GM12872 (cell line): ENCODE measurements around the gene KLB.

Source experiments
- TF ChIP-seq, protein P1 (sequence below): IDR thresholded peaks from 3 replicates; pipeline ENCODE4 v1.5.1; 2011; ENCODE audit warnings: low read depth, mild to moderate bottlenecking, low read length, moderate library complexity; ENCODE audit not compliant: insufficient read depth

Gene KLB

DNA sequence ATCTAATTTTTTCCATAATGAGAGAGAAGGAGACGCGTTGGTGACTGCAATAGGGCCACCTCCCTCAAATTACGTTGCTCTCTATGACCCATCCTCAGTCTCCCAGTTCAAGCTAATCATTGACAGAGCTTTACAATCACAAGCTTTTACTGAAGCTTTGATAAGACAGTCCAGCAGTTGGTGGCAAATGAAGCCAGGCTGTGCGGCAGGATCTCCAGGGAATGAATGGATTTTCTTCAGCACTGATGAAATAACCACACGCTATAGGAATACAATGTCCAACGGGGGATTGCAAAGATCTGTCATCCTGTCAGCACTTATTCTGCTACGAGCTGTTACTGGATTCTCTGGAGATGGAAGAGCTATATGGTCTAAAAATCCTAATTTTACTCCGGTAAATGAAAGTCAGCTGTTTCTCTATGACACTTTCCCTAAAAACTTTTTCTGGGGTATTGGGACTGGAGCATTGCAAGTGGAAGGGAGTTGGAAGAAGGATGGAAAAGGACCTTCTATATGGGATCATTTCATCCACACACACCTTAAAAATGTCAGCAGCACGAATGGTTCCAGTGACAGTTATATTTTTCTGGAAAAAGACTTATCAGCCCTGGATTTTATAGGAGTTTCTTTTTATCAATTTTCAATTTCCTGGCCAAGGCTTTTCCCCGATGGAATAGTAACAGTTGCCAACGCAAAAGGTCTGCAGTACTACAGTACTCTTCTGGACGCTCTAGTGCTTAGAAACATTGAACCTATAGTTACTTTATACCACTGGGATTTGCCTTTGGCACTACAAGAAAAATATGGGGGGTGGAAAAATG lies at the start of gene KLB:
Gene KLB, plus strand, starts transcription at position 168 of the 821 bp plus-strand sequence. Its CDS starts 20 bp downstream, at position 188.
- TF ChIP-seq, protein P1, sequence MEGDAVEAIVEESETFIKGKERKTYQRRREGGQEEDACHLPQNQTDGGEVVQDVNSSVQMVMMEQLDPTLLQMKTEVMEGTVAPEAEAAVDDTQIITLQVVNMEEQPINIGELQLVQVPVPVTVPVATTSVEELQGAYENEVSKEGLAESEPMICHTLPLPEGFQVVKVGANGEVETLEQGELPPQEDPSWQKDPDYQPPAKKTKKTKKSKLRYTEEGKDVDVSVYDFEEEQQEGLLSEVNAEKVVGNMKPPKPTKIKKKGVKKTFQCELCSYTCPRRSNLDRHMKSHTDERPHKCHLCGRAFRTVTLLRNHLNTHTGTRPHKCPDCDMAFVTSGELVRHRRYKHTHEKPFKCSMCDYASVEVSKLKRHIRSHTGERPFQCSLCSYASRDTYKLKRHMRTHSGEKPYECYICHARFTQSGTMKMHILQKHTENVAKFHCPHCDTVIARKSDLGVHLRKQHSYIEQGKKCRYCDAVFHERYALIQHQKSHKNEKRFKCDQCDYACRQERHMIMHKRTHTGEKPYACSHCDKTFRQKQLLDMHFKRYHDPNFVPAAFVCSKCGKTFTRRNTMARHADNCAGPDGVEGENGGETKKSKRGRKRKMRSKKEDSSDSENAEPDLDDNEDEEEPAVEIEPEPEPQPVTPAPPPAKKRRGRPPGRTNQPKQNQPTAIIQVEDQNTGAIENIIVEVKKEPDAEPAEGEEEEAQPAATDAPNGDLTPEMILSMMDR, result no peak

DNA sequence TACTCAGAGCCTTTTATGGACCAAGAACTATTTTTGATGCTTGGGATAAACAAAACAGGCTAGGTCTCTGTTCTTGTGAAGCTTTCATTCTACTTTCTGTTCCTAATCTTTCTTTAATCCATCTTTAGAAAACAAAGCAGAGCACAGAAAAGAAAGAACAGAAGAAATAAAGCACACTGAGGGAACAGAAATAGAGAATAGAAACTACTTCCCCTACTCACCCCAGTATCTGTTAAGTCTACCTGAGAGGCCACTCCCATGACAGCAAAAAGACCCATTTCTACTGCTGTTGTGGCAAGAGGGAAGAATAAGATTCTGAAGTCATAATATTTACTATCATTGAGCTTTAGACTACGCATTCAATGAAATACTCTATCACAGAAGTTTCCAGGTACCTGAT lies 49.7 kb upstream of the KLB start:
- TF ChIP-seq, protein P1, result no peak

GRCh38 chr4:39362827-39363226 lies 43.9 kb upstream of the KLB start:
- TF ChIP-seq, protein P1, result no peak

- TF ChIP-seq, protein P1, result no peak
Observed at GRCh38 chr4:39363773-39364393, 42.8 kb upstream of the KLB start.

DNA sequence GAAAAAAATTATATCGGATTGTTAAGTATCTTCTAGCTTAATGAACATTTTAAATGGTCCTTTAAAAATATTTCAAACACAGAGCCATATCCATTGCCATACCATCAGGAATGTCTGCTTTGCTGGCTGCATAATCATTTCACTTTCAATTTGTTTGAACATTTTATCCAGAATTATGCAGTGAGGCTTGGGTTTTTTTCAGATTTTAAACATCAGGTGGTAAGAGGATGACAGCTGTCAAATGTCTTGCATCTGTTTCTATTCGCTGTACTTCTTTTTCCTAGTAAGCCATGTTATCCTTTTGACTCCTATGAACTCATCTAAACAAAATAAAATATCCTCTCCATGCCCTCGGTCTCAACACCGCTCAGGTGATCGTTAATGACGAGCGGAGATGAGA lies 41.4 kb upstream of the KLB start:
- TF ChIP-seq, protein P1, result no peak

DNA sequence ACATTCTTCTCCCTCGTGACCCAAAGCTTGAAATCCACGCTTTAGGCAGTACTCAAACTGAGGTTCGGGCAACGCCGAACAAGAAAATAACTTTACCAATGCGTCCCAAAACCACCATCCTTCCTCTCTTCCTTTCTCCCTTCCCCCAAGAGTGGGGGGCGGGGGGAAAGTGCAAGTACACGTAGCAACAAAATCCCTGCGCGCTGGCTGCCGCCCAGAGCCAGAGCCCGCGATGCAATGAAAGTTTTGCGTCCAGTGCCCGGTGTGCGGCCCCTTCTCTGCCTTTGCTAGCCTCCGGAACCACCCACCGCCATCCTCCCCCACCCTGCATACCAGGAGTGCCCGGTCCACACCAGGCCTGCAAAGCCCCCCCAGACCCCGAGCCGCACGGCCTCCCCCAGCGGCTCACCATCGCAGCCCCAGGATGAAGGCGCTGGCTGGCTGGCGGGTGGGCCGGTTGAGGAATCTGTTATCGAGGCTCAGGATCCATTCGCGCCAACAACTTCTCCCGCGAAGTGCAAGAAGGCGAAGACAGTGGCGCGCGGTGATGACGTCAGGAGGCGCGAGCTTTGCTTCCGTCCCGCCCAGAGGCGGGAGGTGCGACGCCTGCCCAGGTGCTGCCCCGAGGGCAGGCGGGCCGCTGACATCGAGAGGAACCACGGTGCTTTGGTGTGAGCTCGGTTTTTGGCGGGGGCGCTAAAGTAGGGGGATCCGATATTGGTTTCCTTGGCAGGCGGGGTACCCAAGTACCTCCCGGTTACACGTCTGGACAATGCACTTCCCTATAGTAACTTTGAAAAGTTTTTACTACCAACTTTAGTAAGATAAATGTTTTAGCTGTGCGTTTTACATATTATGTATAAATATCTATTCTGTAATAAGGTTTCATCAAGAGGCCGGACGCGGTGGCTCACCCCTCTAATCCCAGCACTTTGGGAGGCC lies 40.6 kb upstream of the KLB start, which contains the start of gene RFC1:
Gene RFC1, minus strand, starts transcription at position 533 of the 942 bp plus-strand sequence. Its CDS starts 121 bp downstream, at position 412.
- TF ChIP-seq, protein P1, result no peak

- TF ChIP-seq, protein P1, result no peak
Observed at GRCh38 chr4:39367166-39367565, 39.6 kb upstream of the KLB start.
